ENCODE measurements around the gene FBXL16. TPM values are rescaled to one million over a fixed set of nuclear protein-coding genes. Genes with fewer than 3 reads are reported as not detected.
A peak's percentile ranks its signal among the peaks of the same experiment; 100 is the strongest.

The FBXL16 gene
- total RNA-seq, 4 donors from 2014 or later: 0.21 to 0.37 TPM; not detected in 2

- H3K27ac ChIP-seq: no peak overlapping the region
- peaks cover 0 to 28% of the 10 kb centered on the region in 2 donors for H3K27me3 ChIP-seq
Observed at GRCh38 chr16:727291-727977, 21.8 kb upstream of the FBXL16 start.

GRCh38 chr16:726438-727290, 21.1 kb upstream of the FBXL16 start, which contains the start of the genes CCDC78 and HAGHL:
Gene CCDC78 (minus strand): TSS chr16:726443. CDS start chr16:726367, 76 bp downstream.
Gene HAGHL (plus strand): TSS chr16:727106. CDS start chr16:727510, 404 bp downstream.
- Histone ChIP-seq H3K9me3 (no peaks in the 10 kb centered on the region), H3K27ac (no peak within 1 kb of the TSS), H3K4me1 (peaks cover 0 to 22% of the 10 kb centered on the region in 2 donors), H3K36me3 (no peaks in the 10 kb centered on the region), H3K4me3 (peak within 1 kb of the TSS; percentile 16 to 22), H3K27me3 (peaks cover 0 to 28% of the 10 kb centered on the region in 2 donors)
- DNase-seq: no peak
- intact Hi-C loops (cut with DNase I; ENCODE audit: low total_unique reads): no loop called here
- TF ChIP-seq CTCF (IDR thresholded peaks at IDR 0.05) (no peak), POLR2A (IDR thresholded peaks at IDR 0.05) (no peak)

More at GRCh38 chr16:727291-727977, 21.8 kb upstream of the FBXL16 start:
- Histone ChIP-seq H3K36me3 (no peaks in the 10 kb centered on the region), H3K4me1 (peaks cover 0 to 18% of the 10 kb centered on the region in 2 donors), H3K4me3 (peak overlapping the region; percentile 16 to 22), H3K9me3 (no peaks in the 10 kb centered on the region)
- no peak for DNase-seq
- no peak for TF ChIP-seq POLR2A (IDR thresholded peaks at IDR 0.05)
- no peak for TF ChIP-seq CTCF (IDR thresholded peaks at IDR 0.05)
- intact Hi-C loops (cut with DNase I; ENCODE audit: low total_unique reads): no loop called here

GRCh38 chr16:726188-726437, 20.5 kb upstream of the FBXL16 start:
- DNase-seq: no peak
- intact Hi-C loops (cut with DNase I; ENCODE audit: low total_unique reads): no loop called here
- H3K9me3 ChIP-seq: no peaks in the 10 kb centered on the region
- H3K36me3 ChIP-seq: no peaks in the 10 kb centered on the region
- TF ChIP-seq CTCF (IDR thresholded peaks at IDR 0.05) (no peak), POLR2A (IDR thresholded peaks at IDR 0.05) (no peak)
- H3K27me3 ChIP-seq: peaks cover 0 to 28% of the 10 kb centered on the region in 2 donors
- no peak overlapping the region for H3K4me3 ChIP-seq
- peaks cover 0 to 25% of the 10 kb centered on the region in 2 donors for H3K4me1 ChIP-seq
- no peak overlapping the region for H3K27ac ChIP-seq

GRCh38 chr16:725463-726187, 20.0 kb upstream of the FBXL16 start:
- intact Hi-C loops (cut with DNase I; ENCODE audit: low total_unique reads): no loop called here
- H3K27me3 ChIP-seq: peaks cover 0 to 28% of the 10 kb centered on the region in 2 donors
- H3K4me1 ChIP-seq: peaks cover 0 to 25% of the 10 kb centered on the region in 2 donors
- H3K9me3 ChIP-seq: no peaks in the 10 kb centered on the region
- no peak overlapping the region for H3K4me3 ChIP-seq
- no peaks in the 10 kb centered on the region for H3K36me3 ChIP-seq
- no peak overlapping the region for H3K27ac ChIP-seq
- TF ChIP-seq CTCF (IDR thresholded peaks at IDR 0.05) (no peak), POLR2A (IDR thresholded peaks at IDR 0.05) (no peak)
- DNase-seq: no peak
